ENCODE data around the gene ORM2.
A peak's percentile ranks its signal among the peaks of the same experiment; 100 is the strongest.

ORM2 gene

DNA sequence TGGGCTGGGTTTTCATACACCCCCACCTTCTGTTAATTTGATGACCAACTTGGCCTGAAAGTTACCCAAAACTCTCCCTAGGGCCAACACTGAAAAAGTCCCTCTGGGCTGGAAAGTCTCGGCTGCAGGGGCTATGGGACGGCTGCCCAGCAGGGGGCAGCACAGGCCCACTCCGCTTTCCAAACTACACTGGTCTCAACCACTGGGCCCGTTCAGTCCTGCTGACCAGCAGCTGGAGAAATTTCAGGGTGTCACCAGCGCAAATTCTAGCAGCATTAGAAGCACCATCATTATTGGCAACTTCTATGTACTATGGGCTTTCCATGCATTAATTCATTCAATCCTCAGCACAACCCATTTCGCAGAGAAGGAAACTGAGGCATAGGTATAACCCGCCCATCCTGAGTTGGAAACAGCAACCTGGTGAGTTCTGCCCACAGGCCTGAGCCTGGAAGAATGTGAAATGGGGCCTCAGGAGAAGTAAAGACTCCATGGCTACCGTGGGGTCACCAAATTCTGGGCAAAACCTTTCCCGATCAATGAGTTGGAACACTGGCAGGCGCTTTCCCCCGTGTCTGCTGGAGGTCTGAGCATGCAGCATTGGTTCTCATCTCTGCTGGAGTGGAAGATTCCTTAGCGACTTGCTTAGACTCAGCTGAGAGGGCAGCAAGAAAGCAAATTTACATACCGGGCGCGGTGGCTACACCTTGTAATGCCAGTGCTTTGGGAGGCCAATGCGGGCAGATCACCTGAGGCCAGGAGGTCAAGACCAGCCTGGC, 9.7 kb downstream of the ORM2 start:
- peak; percentile 71 for DNase-seq (ENCODE audit: insufficient read length)
- peak; percentile 74 for FAIRE-seq
- TF ChIP-seq POLR2AphosphoS5 (IDR thresholded peaks at IDR 0.05; ENCODE audit: low read depth, low read length) (0 out of 2 replicates have a peak, but pooled peaks have one; percentile 4), TAF1 (IDR thresholded peaks at IDR 0.05; ENCODE audit: borderline replicate concordance, low read depth, low read length) (no peak), POLR2A (IDR thresholded peaks at IDR 0.05; ENCODE audit: low read depth, low read length) (0 out of 2 replicates have a peak, but pooled peaks have one; percentile 32)

GRCh38 chr9:114341152-114341830, 11.6 kb downstream of the ORM2 start:
- FAIRE-seq (no peak), DNase-seq (ENCODE audit: insufficient read length) (no peak)
- TF ChIP-seq POLR2A (IDR thresholded peaks at IDR 0.05; ENCODE audit: low read depth, low read length) (no peak), TAF1 (IDR thresholded peaks at IDR 0.05; ENCODE audit: borderline replicate concordance, low read depth, low read length) (no peak), POLR2AphosphoS5 (IDR thresholded peaks at IDR 0.05; ENCODE audit: low read depth, low read length) (0 out of 2 replicates have a peak, but pooled peaks have one; percentile 31)

DNA sequence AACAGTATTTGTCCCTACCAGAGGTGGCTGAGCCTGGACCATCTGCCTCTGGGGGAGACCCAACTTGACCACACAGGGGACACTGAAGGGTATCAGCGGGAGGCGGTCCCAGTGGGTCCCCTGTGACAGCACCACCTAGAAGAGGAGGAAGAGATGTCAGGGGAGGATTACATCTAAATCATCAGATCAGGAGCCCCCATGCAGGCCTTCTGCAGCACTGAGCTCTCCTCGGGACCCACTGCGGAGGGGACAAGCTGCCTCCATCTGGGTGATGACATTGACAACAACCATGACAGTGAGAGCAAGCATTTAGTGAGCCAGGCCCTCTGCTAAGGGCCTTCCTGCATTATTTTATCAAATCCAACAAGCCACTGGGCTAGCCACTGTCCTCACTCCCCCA, 12.3 kb downstream of the ORM2 start:
- DNase-seq (ENCODE audit: insufficient read length) (no peak), FAIRE-seq (no peak)
- TF ChIP-seq TAF1 (IDR thresholded peaks at IDR 0.05; ENCODE audit: borderline replicate concordance, low read depth, low read length) (no peak), POLR2A (IDR thresholded peaks at IDR 0.05; ENCODE audit: low read depth, low read length) (no peak), POLR2AphosphoS5 (IDR thresholded peaks at IDR 0.05; ENCODE audit: low read depth, low read length) (no peak)

GRCh38 chr9:114342755-114343440, 13.2 kb downstream of the ORM2 start:
- FAIRE-seq (no peak), DNase-seq (ENCODE audit: insufficient read length) (no peak)
- TF ChIP-seq POLR2A (IDR thresholded peaks at IDR 0.05; ENCODE audit: low read depth, low read length) (no peak), POLR2AphosphoS5 (IDR thresholded peaks at IDR 0.05; ENCODE audit: low read depth, low read length) (no peak), TAF1 (IDR thresholded peaks at IDR 0.05; ENCODE audit: borderline replicate concordance, low read depth, low read length) (no peak)

DNA sequence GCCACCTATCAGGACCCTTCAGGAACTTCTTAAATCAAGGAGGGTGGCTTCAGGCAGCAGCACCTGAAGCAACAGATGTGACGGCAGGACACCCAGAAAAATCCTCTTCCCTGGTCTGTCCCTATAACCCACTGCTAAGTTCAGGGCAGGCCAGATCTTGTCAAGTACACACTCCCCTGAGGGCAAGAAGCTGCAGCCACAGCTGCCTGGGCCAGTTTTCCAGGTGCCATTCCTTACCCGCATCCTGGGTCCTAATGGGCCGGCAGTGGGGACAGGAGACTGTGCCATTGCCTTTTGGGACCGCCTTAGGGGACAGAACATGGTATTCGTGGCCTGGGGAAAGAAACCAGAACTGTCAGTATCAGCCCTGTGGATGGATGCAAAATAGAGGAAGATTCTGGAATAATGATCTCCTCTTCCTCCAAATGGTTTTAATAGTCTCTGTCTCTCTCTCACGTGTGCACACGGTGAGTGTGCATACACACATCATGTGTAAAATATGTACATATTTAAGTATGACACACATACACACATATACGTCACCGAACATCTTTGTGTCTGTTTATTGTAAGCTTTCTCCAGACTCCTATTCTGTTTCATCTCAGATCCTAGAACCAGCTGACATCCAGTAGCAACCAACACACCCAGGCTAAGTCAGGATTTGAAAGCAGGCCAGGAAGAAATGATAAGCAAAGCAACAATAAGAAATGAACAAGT, 14.0 kb downstream of the ORM2 start:
- TF ChIP-seq POLR2A (IDR thresholded peaks at IDR 0.05; ENCODE audit: low read depth, low read length) (no peak), TAF1 (IDR thresholded peaks at IDR 0.05; ENCODE audit: borderline replicate concordance, low read depth, low read length) (no peak), POLR2AphosphoS5 (IDR thresholded peaks at IDR 0.05; ENCODE audit: low read depth, low read length) (no peak)
- no peak for FAIRE-seq
- no peak for DNase-seq (ENCODE audit: insufficient read length)

- TF ChIP-seq TAF1 (IDR thresholded peaks at IDR 0.05; ENCODE audit: borderline replicate concordance, low read depth, low read length) (no peak), POLR2A (IDR thresholded peaks at IDR 0.05; ENCODE audit: low read depth, low read length) (no peak; the same call in 1 of the 2 replicates), POLR2AphosphoS5 (IDR thresholded peaks at IDR 0.05; ENCODE audit: low read depth, low read length) (no peak)
- no peak for DNase-seq (ENCODE audit: insufficient read length)
- no peak for FAIRE-seq
Observed at GRCh38 chr9:114344188-114344566, 14.5 kb downstream of the ORM2 start.

GRCh38 chr9:114344692-114345091, 15.0 kb downstream of the ORM2 start:
- DNase-seq (ENCODE audit: insufficient read length) (no peak), FAIRE-seq (no peak)
- TF ChIP-seq TAF1 (IDR thresholded peaks at IDR 0.05; ENCODE audit: borderline replicate concordance, low read depth, low read length), result no peak

GRCh38 chr9:114345493-114346065, 15.9 kb downstream of the ORM2 start:
- DNase-seq (ENCODE audit: insufficient read length) (no peak), FAIRE-seq (no peak)
- TF ChIP-seq TAF1 (IDR thresholded peaks at IDR 0.05; ENCODE audit: borderline replicate concordance, low read depth, low read length) (no peak), POLR2A (IDR thresholded peaks at IDR 0.05; ENCODE audit: low read depth, low read length) (no peak), POLR2AphosphoS5 (IDR thresholded peaks at IDR 0.05; ENCODE audit: low read depth, low read length) (no peak)

DNA sequence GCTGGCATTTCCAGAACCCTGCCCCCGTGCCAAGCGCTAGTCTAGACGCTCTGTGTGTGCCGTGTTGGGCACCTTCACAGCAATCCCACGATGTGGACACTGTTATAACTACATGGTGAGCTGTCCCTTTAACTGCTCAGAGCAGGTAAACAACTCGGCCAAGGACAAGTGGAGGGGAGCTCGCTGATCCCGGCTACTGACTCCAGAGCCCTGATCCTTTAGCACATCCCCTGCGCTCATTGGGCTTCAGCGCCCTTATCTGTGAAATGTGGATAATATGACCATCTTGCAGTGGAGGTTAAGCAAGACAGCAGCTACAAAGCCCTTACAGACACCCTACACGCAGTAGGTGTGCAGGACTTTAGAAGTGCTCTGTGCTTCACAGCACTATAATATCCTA, 16.5 kb downstream of the ORM2 start:
- DNase-seq (ENCODE audit: insufficient read length), result no peak
- no peak for TF ChIP-seq POLR2AphosphoS5 (IDR thresholded peaks at IDR 0.05; ENCODE audit: low read depth, low read length)
- TF ChIP-seq TAF1 (IDR thresholded peaks at IDR 0.05; ENCODE audit: borderline replicate concordance, low read depth, low read length), result no peak
- no peak for TF ChIP-seq POLR2A (IDR thresholded peaks at IDR 0.05; ENCODE audit: low read depth, low read length)
- FAIRE-seq, result no peak

GRCh38 chr9:114347675-114348074, 18.0 kb downstream of the ORM2 start:
- no peak for FAIRE-seq
- TF ChIP-seq POLR2A (IDR thresholded peaks at IDR 0.05; ENCODE audit: low read depth, low read length) (no peak), TAF1 (IDR thresholded peaks at IDR 0.05; ENCODE audit: borderline replicate concordance, low read depth, low read length) (no peak), POLR2AphosphoS5 (IDR thresholded peaks at IDR 0.05; ENCODE audit: low read depth, low read length) (no peak)
- no peak for DNase-seq (ENCODE audit: insufficient read length)
